Sigmoid colon (tissue), 7 donors: ENCODE data around the gene FBLN2. TPM values are rescaled to one million over a fixed set of nuclear protein-coding genes. Genes with fewer than 3 reads are reported as not detected.
A peak's percentile ranks its signal among the peaks of the same experiment; 100 is the strongest.

Experiments used
- DNase-seq: peaks from one replicate; pipeline ENCODE4 v3.0.0-alpha.2; 2019
- H3K27ac ChIP-seq, 4 donors: fragments of 200-600 bp; sonication (generic); one replicate each; pipeline ENCODE4 v1.5.1; 2016 to 2019; ENCODE audit warnings: mild to moderate bottlenecking in 1 of 4
- H3K27me3 ChIP-seq, 3 donors: fragments of 200-600 bp; sonication (generic); one replicate each; pipeline ENCODE4 v1.5.1; 2019; ENCODE audit warnings: mild to moderate bottlenecking in 1 of 3
- H3K36me3 ChIP-seq, 4 donors: fragments of 200-600 bp; sonication (generic); one replicate each; pipeline ENCODE4 v1.5.1; 2016 to 2019
- H3K4me1 ChIP-seq, 4 donors: fragments of 200-600 bp; sonication (generic); one replicate each; pipeline ENCODE4 v1.5.1; 2017 to 2019
- H3K4me3 ChIP-seq, 4 donors: fragments of 200-600 bp; sonication (generic); one replicate each; pipeline ENCODE4 v1.5.1; 2017 to 2019; ENCODE audit warnings: mild to moderate bottlenecking in 2 of 4, moderate library complexity in 1 of 4
- H3K9me3 ChIP-seq, 4 donors: fragments of 200-600 bp in 3 of 4; sonication (generic) in 3 of 4; one replicate each; pipeline versions ENCODE4 v1.5.1 to v1.6.1; 2013 to 2019
- EP300 ChIP-seq, 4 donors: sonication (generic); formaldehyde crosslinking; IDR thresholded peaks; one replicate each; pipeline ENCODE4 v1.6.1; 2017; ENCODE audit warnings: antibody characterized with exemption in 4 of 4
- POLR2A ChIP-seq, 2 donors: fragments of 450-650 bp; IDR thresholded peaks; one replicate each; pipeline ENCODE4 v1.6.1; 2016; ENCODE audit warnings: antibody characterized with exemption in 2 of 2, mild to moderate bottlenecking in 2 of 2, moderate library complexity in 2 of 2
- POLR2AphosphoS5 ChIP-seq, 4 donors: sonication (generic); formaldehyde crosslinking; IDR thresholded peaks; one replicate each; pipeline ENCODE4 v1.6.1; 2017; ENCODE audit warnings: antibody characterized with exemption in 4 of 4
- WGBS, 2 donors: extraction: QIAGEN DNeasy Blood & Tissue Kit; methylation state at CpG; one replicate each; pipeline ENCODE4 v1.1.7; 2013; 5-methylcytosine and 5-hydroxymethylcytosine counted together
- intact Hi-C: fragments of 100-400 bp; cut with DNase I; formaldehyde crosslinking; loops from one replicate; pipeline ENCODE4 v1.15.1; 2023
- polyA plus RNA-seq, 3 donors: library from polyadenylated mRNA; stranded (reverse); fragments of 200-250 nt; gene quantifications; one replicate each; pipeline ENCODE4 v1.2.3, GENCODE V29; 2013
- total RNA-seq, 4 donors: library from RNA; depleted of rRNA; stranded (reverse); fragments of >200 nt; gene quantifications; one replicate each; pipeline ENCODE4 v1.1.0, GENCODE V29; 2016
- TF ChIP-seq, protein P1 (sequence below), 4 experiments: fragments of 450-650 bp in 3 of 4; fragments of 200-600 bp in 1 of 4; IDR thresholded peaks; one replicate each; pipeline ENCODE4 v1.5.1; 2016 to 2019; ENCODE audit warnings: antibody characterized with exemption in 4 of 4, mild to moderate bottlenecking in 3 of 4, moderate library complexity in 2 of 4
- donor health status: healthy with polysubstance abuse.
- donor health status: Bipolar disorder and iron deficiency.
- donor health status: healthy.

FBLN2 gene
- total and polyA plus RNA-seq, 7 donors = 1.2 to 134 (median 18.7) TPM

DNA sequence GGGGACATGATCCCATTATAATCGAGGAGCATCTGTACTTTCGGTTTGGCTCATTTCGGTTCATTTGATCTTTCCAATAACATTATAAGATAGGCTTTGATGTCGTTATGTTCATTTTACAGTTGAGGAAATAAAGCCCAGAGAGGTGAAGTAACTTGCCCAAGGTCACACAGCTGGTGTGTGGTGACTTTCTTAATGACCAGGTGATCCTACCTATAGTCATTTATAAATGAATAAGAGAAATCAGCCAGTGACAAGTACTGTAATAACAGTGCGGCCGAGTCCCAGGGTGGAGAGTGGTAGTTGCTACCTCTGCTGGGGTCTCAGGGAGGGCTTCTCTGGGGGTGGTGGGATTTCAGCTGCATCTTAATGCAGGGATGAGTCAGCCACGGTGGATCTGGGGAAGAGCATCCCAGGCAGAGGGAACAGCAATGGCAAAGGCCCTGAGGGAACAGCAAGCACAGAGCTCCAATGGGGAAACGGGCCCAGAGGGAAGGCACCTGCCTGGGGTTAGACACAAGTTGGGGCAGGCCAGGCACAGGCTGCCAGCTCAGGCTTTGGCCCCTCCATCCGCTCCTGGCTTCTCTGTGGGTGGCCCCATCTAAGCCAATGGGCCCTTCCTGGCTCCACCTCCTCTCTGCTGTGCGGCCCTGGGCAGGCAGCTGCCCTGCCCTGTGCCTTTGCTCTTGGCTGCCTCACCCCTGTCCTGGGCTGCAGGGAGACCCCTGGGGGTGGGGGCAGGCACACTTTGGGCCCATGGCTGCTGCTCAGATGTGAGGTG lies 1.1 kb upstream of the FBLN2 start:
- peak overlapping the region in 3 of 4 donors; percentile 47 to 57 (median 55) for H3K27ac ChIP-seq
- H3K36me3 ChIP-seq = no peaks in the 10 kb centered on the region
- 59 to 83% methylated on average over 10 of the region's 10 CpGs for WGBS, 2 donors
- intact Hi-C loops = no loop called here
- H3K9me3 ChIP-seq = no peaks in the 10 kb centered on the region
- H3K4me3 ChIP-seq = no peak overlapping the region
- H3K4me1 ChIP-seq = peaks cover 0 to 10% (median 6%) of the 10 kb centered on the region in 4 donors
- TF ChIP-seq EP300 (IDR thresholded peaks at IDR 0.05) (no peak), POLR2AphosphoS5 (IDR thresholded peaks at IDR 0.05) (no peak), POLR2A (IDR thresholded peaks at IDR 0.05) (no peak)
- TF ChIP-seq, protein P1, sequence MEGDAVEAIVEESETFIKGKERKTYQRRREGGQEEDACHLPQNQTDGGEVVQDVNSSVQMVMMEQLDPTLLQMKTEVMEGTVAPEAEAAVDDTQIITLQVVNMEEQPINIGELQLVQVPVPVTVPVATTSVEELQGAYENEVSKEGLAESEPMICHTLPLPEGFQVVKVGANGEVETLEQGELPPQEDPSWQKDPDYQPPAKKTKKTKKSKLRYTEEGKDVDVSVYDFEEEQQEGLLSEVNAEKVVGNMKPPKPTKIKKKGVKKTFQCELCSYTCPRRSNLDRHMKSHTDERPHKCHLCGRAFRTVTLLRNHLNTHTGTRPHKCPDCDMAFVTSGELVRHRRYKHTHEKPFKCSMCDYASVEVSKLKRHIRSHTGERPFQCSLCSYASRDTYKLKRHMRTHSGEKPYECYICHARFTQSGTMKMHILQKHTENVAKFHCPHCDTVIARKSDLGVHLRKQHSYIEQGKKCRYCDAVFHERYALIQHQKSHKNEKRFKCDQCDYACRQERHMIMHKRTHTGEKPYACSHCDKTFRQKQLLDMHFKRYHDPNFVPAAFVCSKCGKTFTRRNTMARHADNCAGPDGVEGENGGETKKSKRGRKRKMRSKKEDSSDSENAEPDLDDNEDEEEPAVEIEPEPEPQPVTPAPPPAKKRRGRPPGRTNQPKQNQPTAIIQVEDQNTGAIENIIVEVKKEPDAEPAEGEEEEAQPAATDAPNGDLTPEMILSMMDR (IDR thresholded peaks at IDR 0.05) = no peak
- DNase-seq = no peak
- peaks cover 9 to 46% (median 25%) of the 10 kb centered on the region in 3 donors for H3K27me3 ChIP-seq

DNA sequence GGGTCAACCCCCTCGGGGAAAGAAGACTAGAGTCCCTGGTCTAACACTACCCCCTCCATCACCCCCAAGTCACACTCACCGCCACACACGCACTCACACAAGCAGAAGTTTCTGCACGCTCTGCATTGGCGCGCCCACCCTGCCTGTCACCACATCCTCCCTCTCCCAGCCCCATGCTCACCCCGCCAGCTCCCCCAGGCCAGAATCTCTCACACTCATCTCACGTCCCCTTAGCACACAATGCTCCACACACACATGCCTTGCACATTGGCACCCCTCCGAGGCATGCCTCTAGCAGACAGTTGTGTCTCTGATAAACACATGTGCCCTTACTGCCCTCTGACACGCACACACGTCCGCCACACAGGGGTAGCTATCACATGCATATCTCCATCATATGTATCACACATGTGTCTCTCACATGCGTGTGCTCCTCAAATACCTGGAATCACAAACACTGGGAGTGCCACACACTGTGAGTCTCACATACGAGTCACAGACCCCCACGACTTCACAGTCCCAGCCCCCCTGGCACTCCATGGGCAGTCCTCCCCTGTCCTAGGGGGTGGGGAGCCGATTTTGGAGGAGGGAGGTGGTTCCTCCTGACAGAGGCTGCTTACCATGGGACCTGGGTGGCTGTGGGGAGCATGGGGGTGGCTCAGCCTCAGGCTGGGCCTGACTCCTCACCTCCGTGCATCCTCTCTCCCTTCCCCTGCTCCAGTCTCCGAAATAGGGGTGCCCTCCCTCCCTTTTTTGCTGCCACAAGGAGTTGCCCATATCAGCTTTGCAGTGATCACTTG lies 898 bp downstream of the FBLN2 start:
- peaks cover 0 to 10% (median 6%) of the 10 kb centered on the region in 4 donors for H3K4me1 ChIP-seq
- H3K27ac ChIP-seq = peak overlapping the region; percentile 47 to 65 (median 61)
- no peaks in the 10 kb centered on the region for H3K9me3 ChIP-seq
- intact Hi-C loops = no loop called here
- TF ChIP-seq EP300 (IDR thresholded peaks at IDR 0.05) = no peak
- TF ChIP-seq, protein P1 (IDR thresholded peaks at IDR 0.05) = no peak
- no peak for TF ChIP-seq POLR2AphosphoS5 (IDR thresholded peaks at IDR 0.05)
- TF ChIP-seq POLR2A (IDR thresholded peaks at IDR 0.05) = no peak
- H3K27me3 ChIP-seq = peaks cover 9 to 53% (median 26%) of the 10 kb centered on the region in 3 donors
- no peaks in the 10 kb centered on the region for H3K36me3 ChIP-seq
- WGBS, 2 donors = 54 to 58% methylated on average over 18 of the region's 18 CpGs
- peak overlapping the region; percentile 12 to 50 (median 42) for H3K4me3 ChIP-seq
- no peak for DNase-seq

DNA sequence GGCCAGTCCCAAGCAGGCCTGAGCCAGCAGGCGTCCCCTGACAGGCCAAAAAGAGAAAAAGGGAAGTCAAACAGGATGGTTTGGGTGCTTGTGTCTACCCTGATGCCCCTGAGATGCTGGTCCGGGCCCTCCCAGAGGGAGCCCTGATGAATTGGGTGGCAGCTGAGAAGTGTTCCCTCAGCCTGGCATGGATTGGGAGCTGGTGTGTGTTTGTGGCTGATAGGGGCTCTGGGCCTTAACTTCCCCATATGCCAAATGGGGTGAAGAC lies 1.4 kb downstream of the FBLN2 start:
- Histone ChIP-seq H3K9me3 (no peaks in the 10 kb centered on the region), H3K4me1 (peaks cover 0 to 10% (median 6%) of the 10 kb centered on the region in 4 donors), H3K36me3 (no peaks in the 10 kb centered on the region), H3K27me3 (peaks cover 9 to 53% (median 26%) of the 10 kb centered on the region in 3 donors), H3K4me3 (peak overlapping the region in 3 of 4 donors; percentile 39 to 50 (median 45)), H3K27ac (peak overlapping the region; percentile 27 to 65 (median 49))
- intact Hi-C loops = no loop called here
- WGBS, 2 donors = 59 to 63% methylated on average over 2 of the region's 2 CpGs
- no peak for DNase-seq
- TF ChIP-seq POLR2A (IDR thresholded peaks at IDR 0.05) (no peak), POLR2AphosphoS5 (IDR thresholded peaks at IDR 0.05) (no peak), EP300 (IDR thresholded peaks at IDR 0.05) (no peak)
- TF ChIP-seq, protein P1 (IDR thresholded peaks at IDR 0.05) = no peak

DNA sequence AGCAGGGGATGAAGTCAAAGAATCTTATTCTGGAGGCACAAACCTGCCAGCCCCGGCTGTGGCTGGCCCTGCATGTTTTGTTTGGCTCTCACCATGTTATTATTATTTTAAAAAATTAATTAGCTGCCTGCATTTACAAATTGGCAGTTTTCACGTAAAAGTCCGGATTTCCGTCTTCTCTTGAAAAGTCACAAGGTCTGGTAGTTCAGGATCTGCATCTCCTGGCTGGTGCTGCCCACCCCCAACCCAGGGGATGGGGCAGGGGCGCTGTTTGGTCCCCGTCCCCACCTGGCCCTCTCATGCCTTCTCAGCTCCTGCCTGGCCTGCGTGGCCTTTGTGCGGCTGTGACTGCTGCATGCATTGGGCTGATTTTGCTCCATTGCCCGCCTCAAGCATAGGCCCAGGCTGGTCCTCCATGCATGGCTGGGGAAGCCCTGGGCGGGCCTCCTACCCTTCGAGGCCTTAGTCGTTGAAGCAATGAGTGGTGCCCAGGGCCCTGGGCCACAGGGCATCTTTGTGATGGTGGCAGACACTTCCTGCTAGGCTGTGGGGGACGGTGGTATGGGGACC lies 2.0 kb downstream of the FBLN2 start:
- H3K4me3 ChIP-seq = peak overlapping the region in 2 of 4 donors; percentile 39 to 50
- WGBS, 2 donors = 79 to 84% methylated on average over 13 of the region's 13 CpGs
- peaks cover 0 to 10% (median 6%) of the 10 kb centered on the region in 4 donors for H3K4me1 ChIP-seq
- H3K27ac ChIP-seq = peak overlapping the region in 2 of 4 donors; percentile 38 to 47
- DNase-seq = no peak
- peaks cover 9 to 53% (median 26%) of the 10 kb centered on the region in 3 donors for H3K27me3 ChIP-seq
- H3K9me3 ChIP-seq = no peaks in the 10 kb centered on the region
- intact Hi-C loops = no loop called here
- no peak for TF ChIP-seq POLR2A (IDR thresholded peaks at IDR 0.05)
- no peak for TF ChIP-seq POLR2AphosphoS5 (IDR thresholded peaks at IDR 0.05)
- no peak for TF ChIP-seq EP300 (IDR thresholded peaks at IDR 0.05)
- TF ChIP-seq, protein P1 (IDR thresholded peaks at IDR 0.05) = no peak
- H3K36me3 ChIP-seq = no peaks in the 10 kb centered on the region
